ENCODE data around the gene ADAM19. TPM values are rescaled to one million over a fixed set of nuclear protein-coding genes. Genes with fewer than 3 reads are reported as not detected.

ADAM19 gene
- 62.2 and 64.5 TPM in 2 replicates for total RNA-seq
- long read RNA-seq, transcript ADAM19-205 (2 exons, 690 nt) = major isoform, 7 of 22 reads
- long read RNA-seq, partial matches to known transcripts = 1 of 22 reads
- long read RNA-seq, other reads (novel, unspliced or antisense) = 14 of 22 reads

DNA sequence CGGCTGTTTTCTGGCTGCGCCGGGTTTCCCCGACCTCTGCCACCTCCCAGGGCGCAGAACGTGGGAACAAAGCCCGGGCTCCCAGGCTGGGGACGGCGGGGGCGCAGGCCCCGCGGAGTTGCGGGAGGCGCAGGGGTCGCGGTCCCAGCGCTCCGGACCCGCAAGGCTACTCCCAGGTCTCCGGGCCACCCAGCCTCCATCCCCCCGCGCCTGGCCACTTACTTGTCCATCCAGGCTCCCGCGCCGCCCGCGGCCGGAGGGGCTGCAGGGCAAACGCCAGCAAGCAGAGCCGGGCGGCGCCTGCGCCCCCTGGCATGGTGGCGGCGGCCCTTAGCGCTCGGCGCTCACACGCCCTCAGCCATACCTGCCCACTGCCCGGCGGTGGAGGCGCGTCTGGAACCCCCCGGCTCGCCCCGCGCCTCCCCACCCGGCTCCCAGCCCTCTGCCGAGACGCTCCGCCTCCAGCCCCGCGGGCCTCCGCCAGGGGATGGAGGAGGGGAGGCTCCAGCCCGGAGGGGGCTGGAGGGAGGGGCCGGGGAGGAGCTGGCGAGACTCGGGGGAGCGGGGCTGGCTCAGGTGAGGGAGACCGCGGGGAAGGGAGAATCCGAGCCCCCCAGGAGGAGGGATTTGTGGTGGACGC lies at the start of gene ADAM19:
ADAM19 (minus strand) TSS at position 395 of the 640 bp plus-strand sequence; CDS start at position 316, 79 bp downstream.
- H3K4me3 Mint-ChIP-seq (ENCODE audit: unreplicated experiment) = peak within 1 kb of the TSS; percentile 95
- H3K36me3 Mint-ChIP-seq (ENCODE audit: unreplicated experiment) = no peaks in the 10 kb centered on the region
- no peaks in the 10 kb centered on the region for H3K9me3 Mint-ChIP-seq (ENCODE audit: unreplicated experiment)
- peak; percentile 88 for DNase-seq (ENCODE audit: extremely low spot score, unreplicated experiment)
- H3K27ac Mint-ChIP-seq (ENCODE audit: unreplicated experiment) = peak within 1 kb of the TSS; percentile 91
- no peaks in the 10 kb centered on the region for H3K27me3 Mint-ChIP-seq (ENCODE audit: unreplicated experiment)
- peaks cover 48% of the 10 kb centered on the region for H3K4me1 Mint-ChIP-seq (ENCODE audit: unreplicated experiment)
- TF ChIP-seq, protein P1, sequence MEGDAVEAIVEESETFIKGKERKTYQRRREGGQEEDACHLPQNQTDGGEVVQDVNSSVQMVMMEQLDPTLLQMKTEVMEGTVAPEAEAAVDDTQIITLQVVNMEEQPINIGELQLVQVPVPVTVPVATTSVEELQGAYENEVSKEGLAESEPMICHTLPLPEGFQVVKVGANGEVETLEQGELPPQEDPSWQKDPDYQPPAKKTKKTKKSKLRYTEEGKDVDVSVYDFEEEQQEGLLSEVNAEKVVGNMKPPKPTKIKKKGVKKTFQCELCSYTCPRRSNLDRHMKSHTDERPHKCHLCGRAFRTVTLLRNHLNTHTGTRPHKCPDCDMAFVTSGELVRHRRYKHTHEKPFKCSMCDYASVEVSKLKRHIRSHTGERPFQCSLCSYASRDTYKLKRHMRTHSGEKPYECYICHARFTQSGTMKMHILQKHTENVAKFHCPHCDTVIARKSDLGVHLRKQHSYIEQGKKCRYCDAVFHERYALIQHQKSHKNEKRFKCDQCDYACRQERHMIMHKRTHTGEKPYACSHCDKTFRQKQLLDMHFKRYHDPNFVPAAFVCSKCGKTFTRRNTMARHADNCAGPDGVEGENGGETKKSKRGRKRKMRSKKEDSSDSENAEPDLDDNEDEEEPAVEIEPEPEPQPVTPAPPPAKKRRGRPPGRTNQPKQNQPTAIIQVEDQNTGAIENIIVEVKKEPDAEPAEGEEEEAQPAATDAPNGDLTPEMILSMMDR (IDR thresholded peaks at IDR 0.05) = no peak

DNA sequence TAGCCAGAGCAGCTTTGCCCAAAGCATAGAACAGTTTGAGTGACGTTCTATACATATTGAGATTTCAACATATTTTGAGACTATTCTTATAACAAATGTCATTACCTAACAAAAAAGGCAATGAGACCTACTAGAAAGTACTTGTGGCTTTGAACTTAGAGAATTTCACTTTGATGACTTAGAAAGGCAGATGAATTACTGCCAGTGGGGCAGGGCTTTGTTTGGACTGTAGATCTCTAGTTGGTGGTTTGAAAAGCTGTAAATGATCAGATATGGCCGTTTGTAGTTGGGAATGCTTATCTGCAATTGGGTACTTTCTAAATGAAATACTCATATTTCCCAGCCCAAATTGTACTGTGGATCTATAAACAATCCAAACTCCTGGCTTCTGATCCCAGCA lies 48.6 kb upstream of the ADAM19 start:
- Mint-ChIP-seq H3K27me3 (ENCODE audit: unreplicated experiment) (peaks cover 4% of the 10 kb centered on the region), H3K4me1 (ENCODE audit: unreplicated experiment) (no peaks in the 10 kb centered on the region), H3K27ac (ENCODE audit: unreplicated experiment) (no peak overlapping the region), H3K4me3 (ENCODE audit: unreplicated experiment) (no peak overlapping the region), H3K36me3 (ENCODE audit: unreplicated experiment) (peaks cover 2% of the 10 kb centered on the region), H3K9me3 (ENCODE audit: unreplicated experiment) (no peaks in the 10 kb centered on the region)
- TF ChIP-seq, protein P1 (IDR thresholded peaks at IDR 0.05) = no peak
- no peak for DNase-seq (ENCODE audit: extremely low spot score, unreplicated experiment)

GRCh38 chr5:157620776-157621175 lies 45.2 kb upstream of the ADAM19 start:
- DNase-seq (ENCODE audit: extremely low spot score, unreplicated experiment) = no peak

DNA sequence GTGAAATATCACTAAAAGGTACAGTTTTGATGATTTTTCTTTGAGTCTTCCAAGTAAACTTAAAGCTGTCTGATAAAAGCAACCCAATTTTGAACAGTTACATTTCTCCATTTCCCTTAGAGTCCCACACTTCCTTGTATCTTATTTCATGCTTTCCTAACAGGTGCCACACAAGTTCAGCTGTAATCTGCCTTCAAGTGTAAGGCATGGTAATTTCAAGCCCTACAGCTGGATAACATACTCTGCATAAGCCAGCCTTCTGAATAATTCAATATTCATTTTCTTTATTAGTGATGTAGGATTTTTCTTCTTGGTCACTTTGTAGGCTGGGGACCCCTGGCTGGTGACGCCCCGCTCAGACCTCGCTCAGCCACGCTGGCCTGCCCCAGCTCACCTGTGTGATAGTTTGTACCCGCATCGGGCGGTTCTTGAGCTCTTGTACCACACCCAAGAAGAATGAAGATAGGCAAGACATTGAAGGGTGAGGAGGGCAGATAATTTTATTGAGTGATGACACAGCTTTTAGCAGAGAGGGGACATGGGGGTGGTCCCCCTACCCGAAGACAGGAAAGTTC lies 42.7 kb upstream of the ADAM19 start:
- no peak overlapping the region for H3K4me3 Mint-ChIP-seq (ENCODE audit: unreplicated experiment)
- H3K36me3 Mint-ChIP-seq (ENCODE audit: unreplicated experiment) = peaks cover 2% of the 10 kb centered on the region
- H3K27me3 Mint-ChIP-seq (ENCODE audit: unreplicated experiment) = no peaks in the 10 kb centered on the region
- DNase-seq (ENCODE audit: extremely low spot score, unreplicated experiment) = no peak
- no peak overlapping the region for H3K27ac Mint-ChIP-seq (ENCODE audit: unreplicated experiment)
- TF ChIP-seq, protein P1 (IDR thresholded peaks at IDR 0.05) = no peak
- H3K9me3 Mint-ChIP-seq (ENCODE audit: unreplicated experiment) = no peaks in the 10 kb centered on the region
- no peaks in the 10 kb centered on the region for H3K4me1 Mint-ChIP-seq (ENCODE audit: unreplicated experiment)

More at GRCh38 chr5:157620776-157621175, 45.2 kb upstream of the ADAM19 start:
- Mint-ChIP-seq H3K4me1 (ENCODE audit: unreplicated experiment) (no peaks in the 10 kb centered on the region), H3K36me3 (ENCODE audit: unreplicated experiment) (peaks cover 2% of the 10 kb centered on the region), H3K27me3 (ENCODE audit: unreplicated experiment) (peaks cover 4% of the 10 kb centered on the region), H3K9me3 (ENCODE audit: unreplicated experiment) (no peaks in the 10 kb centered on the region), H3K4me3 (ENCODE audit: unreplicated experiment) (no peak overlapping the region), H3K27ac (ENCODE audit: unreplicated experiment) (no peak overlapping the region)
- TF ChIP-seq, protein P1 (IDR thresholded peaks at IDR 0.05) = no peak

GRCh38 chr5:157616785-157617184 lies 41.2 kb upstream of the ADAM19 start:
- H3K27ac Mint-ChIP-seq (ENCODE audit: unreplicated experiment) = no peak overlapping the region
- no peak for DNase-seq (ENCODE audit: extremely low spot score, unreplicated experiment)
- no peaks in the 10 kb centered on the region for H3K9me3 Mint-ChIP-seq (ENCODE audit: unreplicated experiment)
- no peaks in the 10 kb centered on the region for H3K4me1 Mint-ChIP-seq (ENCODE audit: unreplicated experiment)
- TF ChIP-seq, protein P1 (IDR thresholded peaks at IDR 0.05) = no peak
- H3K27me3 Mint-ChIP-seq (ENCODE audit: unreplicated experiment) = no peaks in the 10 kb centered on the region
- H3K36me3 Mint-ChIP-seq (ENCODE audit: unreplicated experiment) = no peaks in the 10 kb centered on the region
- H3K4me3 Mint-ChIP-seq (ENCODE audit: unreplicated experiment) = no peak overlapping the region

Measured in osteocyte (in vitro differentiated cells).